Measurements from ENCODE around the gene DAAM2. TPM values are rescaled to one million over a fixed set of nuclear protein-coding genes. Genes with fewer than 3 reads are reported as not detected.

Gene DAAM2
- total RNA-seq, 4 donors from 2014 or later, result 200 to 373 (median 270) TPM

- ATAC-seq, result no peak
- TF ChIP-seq, protein P1, sequence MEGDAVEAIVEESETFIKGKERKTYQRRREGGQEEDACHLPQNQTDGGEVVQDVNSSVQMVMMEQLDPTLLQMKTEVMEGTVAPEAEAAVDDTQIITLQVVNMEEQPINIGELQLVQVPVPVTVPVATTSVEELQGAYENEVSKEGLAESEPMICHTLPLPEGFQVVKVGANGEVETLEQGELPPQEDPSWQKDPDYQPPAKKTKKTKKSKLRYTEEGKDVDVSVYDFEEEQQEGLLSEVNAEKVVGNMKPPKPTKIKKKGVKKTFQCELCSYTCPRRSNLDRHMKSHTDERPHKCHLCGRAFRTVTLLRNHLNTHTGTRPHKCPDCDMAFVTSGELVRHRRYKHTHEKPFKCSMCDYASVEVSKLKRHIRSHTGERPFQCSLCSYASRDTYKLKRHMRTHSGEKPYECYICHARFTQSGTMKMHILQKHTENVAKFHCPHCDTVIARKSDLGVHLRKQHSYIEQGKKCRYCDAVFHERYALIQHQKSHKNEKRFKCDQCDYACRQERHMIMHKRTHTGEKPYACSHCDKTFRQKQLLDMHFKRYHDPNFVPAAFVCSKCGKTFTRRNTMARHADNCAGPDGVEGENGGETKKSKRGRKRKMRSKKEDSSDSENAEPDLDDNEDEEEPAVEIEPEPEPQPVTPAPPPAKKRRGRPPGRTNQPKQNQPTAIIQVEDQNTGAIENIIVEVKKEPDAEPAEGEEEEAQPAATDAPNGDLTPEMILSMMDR (IDR thresholded peaks at IDR 0.05), result no peak
- no peak for TF ChIP-seq POLR2AphosphoS5 (IDR thresholded peaks at IDR 0.05)
- TF ChIP-seq EP300 (IDR thresholded peaks at IDR 0.05), result no peak
- no peak for TF ChIP-seq POLR2A (IDR thresholded peaks at IDR 0.05)
- no peaks in the 10 kb centered on the region for H3K27me3 ChIP-seq
- peaks cover 0 to 85% of the 10 kb centered on the region in 2 donors for H3K36me3 ChIP-seq
- H3K27ac ChIP-seq, result no peak overlapping the region
- no peak overlapping the region for H3K4me3 ChIP-seq
- WGBS, 2 donors (ENCODE audit: low coverage in 1 of 2), result 94 to 100% methylated on average over 3 of the region's 3 CpGs
- peaks cover 0 to 13% (median 0%) of the 10 kb centered on the region in 3 donors for H3K4me1 ChIP-seq
- no peaks in the 10 kb centered on the region for H3K9me3 ChIP-seq
Observed at GRCh38 chr6:39920157-39920556, 128.0 kb downstream of the DAAM2 start.

GRCh38 chr6:39922821-39923220 is 130.6 kb downstream of the DAAM2 start:
- Histone ChIP-seq H3K4me3 (no peak overlapping the region), H3K36me3 (peaks cover 0 to 78% of the 10 kb centered on the region in 2 donors)

GRCh38 chr6:39923394-39923793 is 131.2 kb downstream of the DAAM2 start:
- TF ChIP-seq POLR2A (IDR thresholded peaks at IDR 0.05) (no peak), POLR2AphosphoS5 (IDR thresholded peaks at IDR 0.05) (no peak), EP300 (IDR thresholded peaks at IDR 0.05) (no peak)
- TF ChIP-seq, protein P1 (IDR thresholded peaks at IDR 0.05), result no peak
- H3K27ac ChIP-seq, result peak overlapping the region in 1 of 4 donors; percentile 35
- peak; percentile 53 for ATAC-seq
- H3K36me3 ChIP-seq, result peaks cover 0 to 72% of the 10 kb centered on the region in 2 donors
- WGBS, 2 donors (ENCODE audit: low coverage in 1 of 2), result 83% methylated on average over 2 of the region's 5 CpGs; no CpG with 5 or more reads in 1 of the 2 donors
- no peaks in the 10 kb centered on the region for H3K9me3 ChIP-seq
- H3K4me1 ChIP-seq, result peaks cover 0 to 30% (median 5%) of the 10 kb centered on the region in 3 donors
- no peak overlapping the region for H3K4me3 ChIP-seq
- H3K27me3 ChIP-seq, result no peaks in the 10 kb centered on the region

More at GRCh38 chr6:39922821-39923220, 130.6 kb downstream of the DAAM2 start:
- no peaks in the 10 kb centered on the region for H3K27me3 ChIP-seq
- WGBS, 2 donors (ENCODE audit: low coverage in 1 of 2), result 81% methylated on average over 2 of the region's 5 CpGs; no CpG with 5 or more reads in 1 of the 2 donors
- H3K27ac ChIP-seq, result no peak overlapping the region
- no peaks in the 10 kb centered on the region for H3K9me3 ChIP-seq
- no peak for ATAC-seq
- peaks cover 0 to 26% (median 5%) of the 10 kb centered on the region in 3 donors for H3K4me1 ChIP-seq
- TF ChIP-seq EP300 (IDR thresholded peaks at IDR 0.05), result no peak
- TF ChIP-seq POLR2A (IDR thresholded peaks at IDR 0.05), result no peak
- no peak for TF ChIP-seq POLR2AphosphoS5 (IDR thresholded peaks at IDR 0.05)
- TF ChIP-seq, protein P1 (IDR thresholded peaks at IDR 0.05), result no peak

DNA sequence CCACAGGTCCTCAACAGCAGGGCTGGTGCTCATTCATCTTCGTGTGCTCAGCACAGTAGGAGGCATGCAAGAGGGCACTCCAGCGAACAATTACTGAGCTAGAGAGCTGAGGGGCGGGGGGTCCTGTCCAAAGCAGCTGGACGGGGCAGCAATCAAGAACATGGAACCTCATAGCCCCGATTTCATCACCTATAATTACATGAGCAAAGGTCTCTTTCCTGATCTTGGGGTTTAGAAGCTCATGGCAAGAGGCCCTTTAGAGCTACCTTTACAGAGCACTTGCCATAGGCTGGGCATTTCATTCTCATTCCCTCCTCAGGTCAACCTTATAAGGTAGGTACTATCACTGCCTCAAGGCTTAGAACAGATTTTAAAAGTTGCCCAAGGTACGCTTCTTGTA is 131.7 kb downstream of the DAAM2 start:
- Histone ChIP-seq H3K36me3 (peaks cover 0 to 67% of the 10 kb centered on the region in 2 donors), H3K27me3 (no peaks in the 10 kb centered on the region), H3K9me3 (no peaks in the 10 kb centered on the region), H3K4me3 (no peak overlapping the region), H3K4me1 (peaks cover 0 to 30% (median 5%) of the 10 kb centered on the region in 3 donors), H3K27ac (peak overlapping the region in 1 of 4 donors; percentile 35)
- 87% methylated on average over 3 of the region's 6 CpGs; no CpG with 5 or more reads in 1 of the 2 donors for WGBS, 2 donors (ENCODE audit: low coverage in 1 of 2)
- TF ChIP-seq EP300 (IDR thresholded peaks at IDR 0.05) (no peak), POLR2A (IDR thresholded peaks at IDR 0.05) (no peak), POLR2AphosphoS5 (IDR thresholded peaks at IDR 0.05) (no peak)
- TF ChIP-seq, protein P1 (IDR thresholded peaks at IDR 0.05), result no peak
- no peak for ATAC-seq

- H3K27me3 ChIP-seq, result no peaks in the 10 kb centered on the region
- TF ChIP-seq POLR2A (IDR thresholded peaks at IDR 0.05) (no peak), EP300 (IDR thresholded peaks at IDR 0.05) (no peak), POLR2AphosphoS5 (IDR thresholded peaks at IDR 0.05) (no peak)
- TF ChIP-seq, protein P1 (IDR thresholded peaks at IDR 0.05), result no peak
- no peak for ATAC-seq
- peaks cover 0 to 67% of the 10 kb centered on the region in 2 donors for H3K36me3 ChIP-seq
- H3K9me3 ChIP-seq, result no peaks in the 10 kb centered on the region
- 58 to 100% methylated on average over 1 to 5 of the region's 6 CpGs for WGBS, 2 donors (ENCODE audit: low coverage in 1 of 2)
- H3K27ac ChIP-seq, result no peak overlapping the region
- peaks cover 0 to 32% (median 5%) of the 10 kb centered on the region in 3 donors for H3K4me1 ChIP-seq
- no peak overlapping the region for H3K4me3 ChIP-seq
Observed at GRCh38 chr6:39924283-39924682, 132.1 kb downstream of the DAAM2 start.
